ENCODE data around the gene NLGN4Y.

NLGN4Y gene

GRCh38 chrY:14524272-14525231 lies at the start of gene NLGN4Y:
TSS of gene NLGN4Y (plus strand) at chrY:14524529. CDS start at chrY:14622120, 97,591 bp downstream.
- DNase-seq (ENCODE audit: low spot score) (no peak), FAIRE-seq (no peak)

- no peak for FAIRE-seq
- DNase-seq (ENCODE audit: low spot score), result no peak
These were observed 38.4 kb upstream of the NLGN4Y start for GRCh38 chrY:14485935-14486334.

DNA sequence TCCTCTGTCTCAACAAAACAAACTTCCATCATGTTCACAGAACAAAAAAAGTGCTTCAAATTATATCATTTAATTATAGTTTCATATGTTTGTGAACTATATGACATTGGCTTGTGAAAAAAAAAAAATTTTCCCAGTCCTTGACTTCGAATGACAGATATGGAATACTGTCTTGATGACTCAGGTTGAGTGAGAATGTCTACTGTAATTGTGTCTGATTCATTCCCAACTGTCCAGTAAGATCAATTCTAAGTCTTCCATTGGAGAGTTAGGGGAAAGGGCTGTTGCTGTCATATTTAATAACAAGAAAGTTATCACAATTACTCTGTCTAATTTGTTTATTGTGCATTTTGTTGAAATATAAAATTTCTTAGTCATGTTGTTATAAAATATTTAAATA lies 34.1 kb upstream of the NLGN4Y start:
- DNase-seq (ENCODE audit: low spot score) (no peak), FAIRE-seq (no peak)

DNA sequence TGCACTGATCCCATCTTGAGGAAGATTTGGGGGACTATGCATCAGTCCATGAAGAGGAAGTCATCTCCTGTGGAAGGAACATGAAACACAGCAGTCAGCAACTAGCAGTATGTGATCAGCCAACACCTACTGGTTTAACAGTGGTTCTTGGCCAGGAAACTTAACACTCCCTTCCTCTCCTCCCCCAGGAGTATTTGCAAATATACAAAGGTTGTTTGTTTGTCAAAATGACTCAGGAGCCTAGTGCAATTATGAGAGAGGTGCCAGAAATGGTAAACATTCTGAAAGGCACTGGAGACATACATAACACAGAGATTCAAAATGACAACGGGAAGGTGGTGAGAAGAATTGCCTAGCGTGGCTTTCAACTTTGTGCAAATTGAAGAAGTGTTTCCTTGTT lies 26.3 kb upstream of the NLGN4Y start:
- no peak for DNase-seq (ENCODE audit: low spot score)

GRCh38 chrY:14504592-14504991 lies 19.7 kb upstream of the NLGN4Y start:
- DNase-seq (ENCODE audit: low spot score), result no peak
- FAIRE-seq, result no peak

More for the DNA sequence above, 26.3 kb upstream of the NLGN4Y start:
- no peak for FAIRE-seq

DNA sequence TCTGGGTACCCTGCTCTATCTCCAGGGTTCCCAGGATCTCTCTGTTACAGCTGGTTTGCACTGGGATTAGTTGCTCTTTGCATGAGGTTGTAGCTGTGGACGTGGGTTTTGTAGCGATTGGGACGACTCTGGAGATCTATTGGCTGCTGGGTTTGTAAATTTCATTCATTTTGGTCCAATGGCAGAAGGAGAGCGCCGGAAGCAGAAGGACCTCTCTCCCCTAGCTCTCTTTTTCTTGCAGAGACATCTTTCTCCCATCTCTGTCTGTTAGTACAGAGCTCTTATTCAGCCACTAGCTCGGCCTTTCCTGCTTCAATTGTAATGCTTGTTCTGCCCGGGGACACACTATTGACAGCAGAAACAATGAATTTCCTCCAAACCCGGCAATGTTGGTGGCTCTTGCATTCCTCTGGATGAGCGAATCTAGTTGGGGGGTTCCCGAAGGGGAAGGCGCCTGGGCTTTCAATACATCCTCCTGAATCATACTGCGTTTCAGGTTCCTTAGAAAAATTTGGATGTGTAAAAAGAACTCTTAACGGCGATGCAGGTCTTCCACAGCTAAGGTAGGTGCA lies 1.9 kb upstream of the NLGN4Y start:
- no peak for FAIRE-seq
- no peak for DNase-seq (ENCODE audit: low spot score)

- DNase-seq (ENCODE audit: low spot score) (no peak), FAIRE-seq (no peak)
These were observed 648 bp upstream of the NLGN4Y start for GRCh38 chrY:14523491-14524271.

DNA sequence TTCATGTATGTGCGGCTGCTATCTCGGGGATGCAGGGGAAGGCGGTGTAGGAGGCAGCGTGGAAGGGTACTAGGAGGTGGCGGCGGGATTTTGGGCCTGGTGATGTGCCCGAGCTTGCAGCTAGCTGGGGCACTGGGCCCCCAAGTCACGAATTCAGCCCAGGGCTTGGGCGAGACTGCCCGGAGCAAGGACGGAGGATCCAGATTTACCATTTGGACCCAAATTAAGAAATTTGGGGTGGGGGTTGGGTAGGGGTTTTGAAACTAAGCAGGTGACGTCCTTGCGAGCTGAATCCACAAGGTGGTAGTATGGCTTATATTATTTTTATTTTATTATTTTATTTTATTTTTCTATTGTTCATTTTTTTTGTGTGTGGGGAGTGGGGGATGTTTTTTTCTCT lies 986 bp downstream of the NLGN4Y start:
- FAIRE-seq, result no peak
- no peak for DNase-seq (ENCODE audit: low spot score)

- FAIRE-seq (no peak), DNase-seq (ENCODE audit: low spot score) (no peak)
These were observed 4.0 kb downstream of the NLGN4Y start for GRCh38 chrY:14528361-14528760.

- no peak for DNase-seq (ENCODE audit: low spot score)
- FAIRE-seq, result no peak
These were observed 12.4 kb downstream of the NLGN4Y start for GRCh38 chrY:14536703-14537102.

- DNase-seq (ENCODE audit: low spot score) (no peak), FAIRE-seq (no peak)
These were observed 19.2 kb downstream of the NLGN4Y start for GRCh38 chrY:14543506-14543905.

DNA sequence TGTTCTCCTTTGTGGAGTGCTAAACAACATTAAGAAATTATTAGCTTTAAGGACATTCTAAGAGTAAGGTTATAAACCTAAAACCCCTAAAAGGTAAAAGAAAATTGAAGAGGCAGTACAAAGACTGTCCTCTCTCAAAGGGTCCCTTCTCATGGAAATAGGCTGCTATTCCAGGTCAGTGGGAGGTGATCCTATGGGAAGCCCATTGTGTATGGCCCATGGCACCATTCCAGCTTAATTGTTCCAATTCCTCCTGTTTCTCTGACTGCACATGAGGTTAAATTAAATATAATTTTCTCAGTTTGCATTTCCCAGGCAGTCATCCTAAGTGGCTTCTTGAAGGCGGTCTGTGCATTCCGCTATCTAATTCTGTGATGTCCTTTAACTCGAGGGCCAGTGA lies 57.0 kb downstream of the NLGN4Y start:
- DNase-seq (ENCODE audit: low spot score) (no peak), FAIRE-seq (no peak)

DNA sequence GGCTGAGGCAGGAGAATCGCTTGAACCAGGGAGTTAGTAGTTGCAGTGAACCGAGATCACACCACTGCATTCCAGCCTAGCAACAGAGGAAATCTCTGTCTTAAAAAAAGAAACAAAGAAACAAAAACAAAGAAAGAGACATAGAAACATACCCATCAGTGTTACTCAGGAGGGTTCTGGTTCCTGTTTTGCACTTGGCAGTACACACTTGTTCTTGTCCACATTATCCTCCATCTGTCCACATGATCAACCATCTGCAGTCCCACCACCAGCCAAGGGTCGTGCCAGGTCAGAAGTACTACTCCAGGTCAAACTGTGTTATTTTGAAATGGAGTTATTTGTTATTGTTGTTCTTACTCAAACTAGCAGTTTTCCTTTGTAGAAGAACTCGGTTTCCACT lies 62.4 kb downstream of the NLGN4Y start:
- DNase-seq (ENCODE audit: low spot score) (no peak), FAIRE-seq (no peak)

DNA sequence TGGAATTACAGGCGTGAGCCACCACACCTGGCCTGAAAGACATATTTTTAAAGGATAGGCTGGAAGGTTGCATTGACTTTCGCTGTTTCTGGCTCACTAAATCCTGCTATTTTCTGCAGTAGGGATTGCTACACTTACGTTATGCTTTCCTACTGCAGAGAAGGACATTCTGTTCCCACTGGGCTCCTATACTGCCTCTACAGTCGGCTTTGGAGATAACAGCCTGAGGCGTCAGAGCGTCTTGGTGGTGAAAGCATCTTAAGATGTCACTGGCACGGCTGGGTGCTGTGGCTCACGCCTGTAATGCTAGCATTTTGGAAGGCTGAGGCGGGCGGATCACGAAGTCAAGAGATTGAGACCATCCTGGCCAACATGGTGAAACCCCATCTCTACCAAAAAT lies 77.0 kb downstream of the NLGN4Y start:
- FAIRE-seq (no peak), DNase-seq (ENCODE audit: low spot score) (no peak)

DNA sequence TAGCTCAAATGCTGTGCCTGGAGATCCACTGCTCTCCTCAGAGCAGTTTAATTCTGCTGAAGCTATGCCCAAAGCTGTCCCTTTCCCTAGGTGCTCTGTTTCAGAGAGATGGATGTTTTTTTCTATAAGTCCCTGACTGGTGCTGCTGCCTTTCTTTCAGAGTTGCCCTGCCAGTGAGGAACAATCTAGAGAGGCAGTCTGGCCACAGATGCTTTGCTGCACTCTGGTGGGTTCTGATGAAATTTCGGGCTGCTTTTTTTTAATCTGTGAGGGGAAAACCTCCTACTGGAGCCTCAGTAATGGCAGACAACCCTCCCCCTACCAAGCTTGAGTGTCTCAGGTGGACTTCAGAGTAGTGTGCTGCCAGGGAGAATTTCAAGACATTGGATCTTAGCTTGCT lies 93.3 kb downstream of the NLGN4Y start:
- FAIRE-seq (no peak), DNase-seq (ENCODE audit: low spot score) (no peak)

DNA sequence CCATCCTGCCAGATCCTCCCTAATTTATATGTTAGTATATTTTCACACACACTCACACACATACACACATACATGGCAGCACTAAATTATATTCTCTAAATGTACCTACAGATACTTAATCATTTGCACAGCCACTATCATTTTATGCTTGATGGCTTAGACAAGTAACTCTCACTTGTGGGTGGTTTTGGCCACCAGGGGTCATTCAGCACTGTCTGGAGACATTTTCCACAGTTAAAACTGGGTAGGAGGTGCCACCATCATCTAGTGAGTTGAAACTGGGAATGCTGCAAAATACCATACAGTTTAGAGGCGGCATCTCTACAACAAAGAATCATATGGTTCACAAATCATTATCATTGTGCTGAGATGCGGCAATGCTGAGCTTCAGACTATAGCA lies 94.2 kb downstream of the NLGN4Y start:
- DNase-seq (ENCODE audit: low spot score), result no peak
- FAIRE-seq, result no peak

- no peak for FAIRE-seq
These were observed 103.9 kb downstream of the NLGN4Y start for GRCh38 chrY:14628208-14628607.

GRCh38 chrY:14631676-14632075 lies 107.3 kb downstream of the NLGN4Y start:
- FAIRE-seq, result no peak

More at GRCh38 chrY:14628208-14628607, 103.9 kb downstream of the NLGN4Y start:
- no peak for DNase-seq (ENCODE audit: low spot score)

GRCh38 chrY:14633718-14634117 lies 109.4 kb downstream of the NLGN4Y start:
- FAIRE-seq (no peak), DNase-seq (ENCODE audit: low spot score) (no peak)

More at GRCh38 chrY:14631676-14632075, 107.3 kb downstream of the NLGN4Y start:
- no peak for DNase-seq (ENCODE audit: low spot score)

GRCh38 chrY:14634954-14635353 lies 110.6 kb downstream of the NLGN4Y start:
- FAIRE-seq, result no peak
- no peak for DNase-seq (ENCODE audit: low spot score)

GRCh38 chrY:14637551-14637950 lies 113.2 kb downstream of the NLGN4Y start:
- no peak for DNase-seq (ENCODE audit: low spot score)
- no peak for FAIRE-seq

GRCh38 chrY:14641853-14642252 lies 117.5 kb downstream of the NLGN4Y start:
- no peak for DNase-seq (ENCODE audit: low spot score)

More at GRCh38 chrY:14641853-14642252, 117.5 kb downstream of the NLGN4Y start:
- FAIRE-seq, result no peak

All from urothelium cell line (cell line).